GM19328 (cell line): ENCODE results near the gene TTBK1.

ENCODE experiments used
- ATAC-seq: cut with Tn5 transposase; IDR thresholded peaks from one replicate; pipeline ENCODE4 v1.9.1; 2021; ENCODE audit warnings: mild to moderate bottlenecking, moderate library complexity; ENCODE audit not compliant: unreplicated experiment

The TTBK1 gene

DNA sequence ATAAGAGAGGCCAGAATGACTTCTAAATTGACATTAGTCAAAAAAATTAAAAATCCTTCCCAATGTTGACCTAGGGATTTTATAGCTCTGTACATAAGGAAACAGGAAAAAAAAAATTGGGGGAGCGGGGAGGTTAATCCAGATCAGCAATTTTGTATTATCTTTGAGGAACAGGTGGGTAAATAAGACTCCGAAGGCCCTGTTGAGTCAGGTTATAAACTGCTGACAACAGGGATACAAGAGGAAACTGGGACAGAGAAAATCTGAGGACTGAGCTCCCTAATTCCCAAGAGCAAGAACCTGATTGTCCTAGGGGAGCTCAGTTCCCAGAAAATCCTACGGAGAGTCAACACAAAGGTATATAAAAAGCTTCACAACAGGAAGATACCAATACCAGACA is 92.2 kb downstream of the TTBK1 start:
- no peak for ATAC-seq

- ATAC-seq: no peak
Observed at GRCh38 chr6:43336382-43336781, 93.1 kb downstream of the TTBK1 start.
